Type B pancreatic cell (in vitro differentiated cells): ENCODE measurements around the gene ILF2. TPM values are rescaled to one million over a fixed set of nuclear protein-coding genes. Genes with fewer than 3 reads are reported as not detected.

ENCODE experiments used
- DNase-seq: peaks from one replicate; pipeline ENCODE4 v3.0.0; 2021; ENCODE audit warnings: mixed read lengths; ENCODE audit not compliant: unreplicated experiment; ENCODE audit errors: extremely low spot score
- H3K27ac Mint-ChIP-seq: 2 replicates; pipeline ENCODE4 v1.8.0; 2021; ENCODE audit warnings: mild to moderate bottlenecking, mixed read lengths
- H3K27me3 Mint-ChIP-seq: 2 replicates; pipeline ENCODE4 v1.8.0; 2021; ENCODE audit warnings: mixed read lengths
- H3K36me3 Mint-ChIP-seq: 2 replicates; pipeline ENCODE4 v1.8.0; 2021; ENCODE audit warnings: mixed read lengths
- H3K4me1 Mint-ChIP-seq: one replicate; pipeline ENCODE4 v1.8.0; 2021; ENCODE audit warnings: mixed read lengths; ENCODE audit not compliant: unreplicated experiment
- H3K4me3 Mint-ChIP-seq: 2 replicates; pipeline ENCODE4 v1.8.0; 2021; ENCODE audit warnings: mild to moderate bottlenecking, mixed read lengths
- H3K9me3 Mint-ChIP-seq: 2 replicates; pipeline ENCODE4 v1.8.0; 2021; ENCODE audit warnings: mixed read lengths
- CTCF ChIP-seq: fragments of 200-600 bp; sonication (generic); conservative IDR thresholded peaks from 2 replicates; pipeline ENCODE4 v1.5.0; 2021; ENCODE audit warnings: antibody characterized with exemption, mild to moderate bottlenecking
- total RNA-seq: library from RNA; stranded (reverse); gene quantifications from 2 replicates; pipeline ENCODE4 v1.2.1, GENCODE V29; 2021; ENCODE audit warnings: low replicate concordance

Gene ILF2
- total RNA-seq, 1 donor from 2014 or later = 291 TPM

- Mint-ChIP-seq H3K4me3 (peak overlapping the region; percentile 97), H3K9me3 (peaks cover under 1% of the 10 kb centered on the region), H3K4me1 (peaks cover 20% of the 10 kb centered on the region), H3K36me3 (peaks cover 13% of the 10 kb centered on the region), H3K27ac (peak overlapping the region; percentile 92), H3K27me3 (no peaks in the 10 kb centered on the region)
- no peak for TF ChIP-seq CTCF
- no peak for DNase-seq
These were observed 11.6 kb downstream of the ILF2 start for GRCh38 chr1:153659175-153659534.

- no peaks in the 10 kb centered on the region for H3K27me3 Mint-ChIP-seq
- peaks cover 11% of the 10 kb centered on the region for H3K36me3 Mint-ChIP-seq
- H3K4me3 Mint-ChIP-seq = peak within 1 kb of the TSS; percentile 97
- peak; percentile 27 for TF ChIP-seq CTCF
- peak within 1 kb of the TSS; percentile 92 for H3K27ac Mint-ChIP-seq
- H3K9me3 Mint-ChIP-seq = peaks cover 4% of the 10 kb centered on the region
- peaks cover 23% of the 10 kb centered on the region for H3K4me1 Mint-ChIP-seq
- peak; percentile 91 for DNase-seq
These were observed 12.2 kb downstream of the ILF2 start, which contains the start of gene SNAPIN for GRCh38 chr1:153658400-153659174. TSS of gene SNAPIN (plus strand) at chr1:153658703. CDS start at chr1:153658744, 41 bp downstream.

GRCh38 chr1:153655333-153655732, 15.5 kb downstream of the ILF2 start:
- Mint-ChIP-seq H3K4me3 (no peak overlapping the region), H3K36me3 (no peaks in the 10 kb centered on the region), H3K27me3 (no peaks in the 10 kb centered on the region), H3K27ac (peak overlapping the region; percentile 44), H3K9me3 (peaks cover 4% of the 10 kb centered on the region), H3K4me1 (peaks cover 19% of the 10 kb centered on the region)
- no peak for DNase-seq
- TF ChIP-seq CTCF = no peak

- TF ChIP-seq CTCF = no peak
- H3K4me3 Mint-ChIP-seq = no peak overlapping the region
- H3K36me3 Mint-ChIP-seq = no peaks in the 10 kb centered on the region
- H3K9me3 Mint-ChIP-seq = peaks cover 4% of the 10 kb centered on the region
- H3K27ac Mint-ChIP-seq = no peak overlapping the region
- H3K4me1 Mint-ChIP-seq = peaks cover 4% of the 10 kb centered on the region
- DNase-seq = no peak
- no peaks in the 10 kb centered on the region for H3K27me3 Mint-ChIP-seq
These were observed 17.8 kb downstream of the ILF2 start for GRCh38 chr1:153652805-153653500.

- H3K36me3 Mint-ChIP-seq = peaks cover 1% of the 10 kb centered on the region
- H3K4me3 Mint-ChIP-seq = no peak overlapping the region
- H3K27ac Mint-ChIP-seq = no peak overlapping the region
- H3K4me1 Mint-ChIP-seq = peaks cover 4% of the 10 kb centered on the region
- no peak for TF ChIP-seq CTCF
- DNase-seq = no peak
- no peaks in the 10 kb centered on the region for H3K27me3 Mint-ChIP-seq
- H3K9me3 Mint-ChIP-seq = peaks cover 4% of the 10 kb centered on the region
These were observed 19.0 kb downstream of the ILF2 start for GRCh38 chr1:153651771-153652170.
